ENCODE results near the gene URB2.

Gene URB2

GRCh38 chr1:229631966-229632365 lies 5.9 kb downstream of the URB2 start:
- no peaks in the 10 kb centered on the region; the same call in 1 of the 2 replicates for H3F3A ChIP-seq (ENCODE audit: insufficient read depth, low read length)
- no peaks in the 10 kb centered on the region for H3K27me3 ChIP-seq (replicated peaks; ENCODE audit: insufficient read depth, low read length)
- H3K79me2 ChIP-seq (ENCODE audit: low read length) = peaks cover 92% of the 10 kb centered on the region
- H3K27ac ChIP-seq (ENCODE audit: low read length) = no peak overlapping the region
- H3K9me3 ChIP-seq (replicated peaks; ENCODE audit: insufficient read depth, low read length) = no peaks in the 10 kb centered on the region
- H2AFZ ChIP-seq (ENCODE audit: low read length) = no peak overlapping the region
- no peak overlapping the region for H3K9ac ChIP-seq (ENCODE audit: low read length)
- H3K4me2 ChIP-seq (ENCODE audit: low read depth, low read length) = no peak overlapping the region
- no peaks in the 10 kb centered on the region for H3K9me2 ChIP-seq (replicated peaks; ENCODE audit: insufficient read depth, low read length)
- peaks cover 17% of the 10 kb centered on the region for H4K20me1 ChIP-seq (ENCODE audit: insufficient read depth, low read length)
- peaks cover 26% of the 10 kb centered on the region for H3K36me3 ChIP-seq (replicated peaks; ENCODE audit: insufficient read depth, low read length)
- no peak for TF ChIP-seq EZH2 (optimal IDR thresholded peaks at IDR 0.05; ENCODE audit: low read depth, low read length)
- no peak for TF ChIP-seq EZH2phosphoT487 (IDR thresholded peaks at IDR 0.05; ENCODE audit: low read length)
- TF ChIP-seq, protein P1, sequence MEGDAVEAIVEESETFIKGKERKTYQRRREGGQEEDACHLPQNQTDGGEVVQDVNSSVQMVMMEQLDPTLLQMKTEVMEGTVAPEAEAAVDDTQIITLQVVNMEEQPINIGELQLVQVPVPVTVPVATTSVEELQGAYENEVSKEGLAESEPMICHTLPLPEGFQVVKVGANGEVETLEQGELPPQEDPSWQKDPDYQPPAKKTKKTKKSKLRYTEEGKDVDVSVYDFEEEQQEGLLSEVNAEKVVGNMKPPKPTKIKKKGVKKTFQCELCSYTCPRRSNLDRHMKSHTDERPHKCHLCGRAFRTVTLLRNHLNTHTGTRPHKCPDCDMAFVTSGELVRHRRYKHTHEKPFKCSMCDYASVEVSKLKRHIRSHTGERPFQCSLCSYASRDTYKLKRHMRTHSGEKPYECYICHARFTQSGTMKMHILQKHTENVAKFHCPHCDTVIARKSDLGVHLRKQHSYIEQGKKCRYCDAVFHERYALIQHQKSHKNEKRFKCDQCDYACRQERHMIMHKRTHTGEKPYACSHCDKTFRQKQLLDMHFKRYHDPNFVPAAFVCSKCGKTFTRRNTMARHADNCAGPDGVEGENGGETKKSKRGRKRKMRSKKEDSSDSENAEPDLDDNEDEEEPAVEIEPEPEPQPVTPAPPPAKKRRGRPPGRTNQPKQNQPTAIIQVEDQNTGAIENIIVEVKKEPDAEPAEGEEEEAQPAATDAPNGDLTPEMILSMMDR (IDR thresholded peaks at IDR 0.05; ENCODE audit: low read length) = no peak
- no peak overlapping the region for H3K4me3 ChIP-seq (ENCODE audit: low read length)
- DNase-seq = no peak
- H3K4me1 ChIP-seq (ENCODE audit: low read length) = peaks cover 7% of the 10 kb centered on the region; the same call in 1 of the 2 replicates

DNA sequence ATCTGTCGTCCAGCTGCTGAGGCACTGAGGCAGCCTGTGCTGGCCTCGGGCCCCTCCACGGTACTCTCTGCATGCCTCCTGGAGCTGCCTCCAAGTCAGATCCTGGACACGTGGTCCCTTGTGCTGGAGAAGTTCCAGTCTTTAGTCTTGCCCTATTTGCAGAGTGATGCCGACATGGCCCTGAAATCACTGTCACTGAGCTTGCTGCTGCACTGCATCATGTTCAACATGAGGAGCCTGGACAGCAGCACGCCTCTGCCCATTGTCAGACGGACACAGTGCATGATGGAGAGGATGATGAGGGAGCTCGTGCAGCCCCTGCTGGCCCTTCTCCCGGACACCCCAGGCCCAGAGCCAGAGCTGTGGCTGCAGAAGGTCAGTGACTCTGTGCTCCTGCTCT lies 10.0 kb downstream of the URB2 start:
- H3K9ac ChIP-seq (ENCODE audit: low read length) = no peak overlapping the region
- no peaks in the 10 kb centered on the region for H3K27me3 ChIP-seq (replicated peaks; ENCODE audit: insufficient read depth, low read length)
- H3K36me3 ChIP-seq (replicated peaks; ENCODE audit: insufficient read depth, low read length) = peaks cover 29% of the 10 kb centered on the region
- H3K9me3 ChIP-seq (replicated peaks; ENCODE audit: insufficient read depth, low read length) = no peaks in the 10 kb centered on the region
- no peak for DNase-seq
- peaks cover 90% of the 10 kb centered on the region for H3K79me2 ChIP-seq (ENCODE audit: low read length)
- no peaks in the 10 kb centered on the region for H3K4me1 ChIP-seq (ENCODE audit: low read length)
- no peak overlapping the region for H3K4me2 ChIP-seq (ENCODE audit: low read depth, low read length)
- H3K27ac ChIP-seq (ENCODE audit: low read length) = no peak overlapping the region
- no peak overlapping the region for H3K4me3 ChIP-seq (ENCODE audit: low read length)
- H2AFZ ChIP-seq (ENCODE audit: low read length) = no peak overlapping the region
- no peaks in the 10 kb centered on the region; the same call in 1 of the 2 replicates for H3F3A ChIP-seq (ENCODE audit: insufficient read depth, low read length)
- TF ChIP-seq EZH2 (optimal IDR thresholded peaks at IDR 0.05; ENCODE audit: low read depth, low read length) (no peak), EZH2phosphoT487 (IDR thresholded peaks at IDR 0.05; ENCODE audit: low read length) (no peak)
- TF ChIP-seq, protein P1 (IDR thresholded peaks at IDR 0.05; ENCODE audit: low read length) = no peak
- H4K20me1 ChIP-seq (ENCODE audit: insufficient read depth, low read length) = peaks cover 5% of the 10 kb centered on the region; the same call in 1 of the 2 replicates
- no peaks in the 10 kb centered on the region for H3K9me2 ChIP-seq (replicated peaks; ENCODE audit: insufficient read depth, low read length)

DNA sequence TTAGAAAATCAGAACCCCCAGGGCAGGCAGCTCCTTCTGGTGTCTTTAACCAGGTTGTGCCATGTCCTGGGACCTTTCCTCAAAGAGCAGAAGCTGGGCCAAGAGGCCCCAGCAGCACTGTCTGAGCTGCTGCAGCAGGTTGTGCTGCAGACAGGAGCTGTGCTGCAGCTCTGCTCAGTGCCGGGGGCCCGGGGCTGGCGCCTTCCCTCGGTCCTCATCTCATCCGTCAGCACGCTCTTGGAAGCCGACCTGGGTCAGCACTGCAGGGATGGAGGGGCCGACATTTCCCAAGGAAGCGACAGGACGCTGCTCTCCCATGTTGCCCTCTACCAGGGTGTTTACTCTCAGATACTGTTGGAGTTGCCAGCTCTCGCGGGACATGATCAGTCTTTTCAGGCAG lies 11.7 kb downstream of the URB2 start:
- Histone ChIP-seq H3K4me1 (ENCODE audit: low read length) (no peaks in the 10 kb centered on the region), H3K79me2 (ENCODE audit: low read length) (peaks cover 89% of the 10 kb centered on the region), H3K4me2 (ENCODE audit: low read depth, low read length) (no peak overlapping the region), H3K9ac (ENCODE audit: low read length) (no peak overlapping the region), H2AFZ (ENCODE audit: low read length) (no peak overlapping the region), H4K20me1 (ENCODE audit: insufficient read depth, low read length) (peaks cover 5% of the 10 kb centered on the region; the same call in 1 of the 2 replicates), H3K4me3 (ENCODE audit: low read length) (no peak overlapping the region), H3F3A (ENCODE audit: insufficient read depth, low read length) (no peaks in the 10 kb centered on the region; the same call in 1 of the 2 replicates), H3K9me2 (replicated peaks; ENCODE audit: insufficient read depth, low read length) (no peaks in the 10 kb centered on the region), H3K27ac (ENCODE audit: low read length) (no peak overlapping the region), H3K27me3 (replicated peaks; ENCODE audit: insufficient read depth, low read length) (no peaks in the 10 kb centered on the region), H3K36me3 (replicated peaks; ENCODE audit: insufficient read depth, low read length) (peaks cover 24% of the 10 kb centered on the region), H3K9me3 (replicated peaks; ENCODE audit: insufficient read depth, low read length) (no peaks in the 10 kb centered on the region)
- no peak for TF ChIP-seq EZH2phosphoT487 (IDR thresholded peaks at IDR 0.05; ENCODE audit: low read length)
- TF ChIP-seq, protein P1 (IDR thresholded peaks at IDR 0.05; ENCODE audit: low read length) = no peak
- TF ChIP-seq EZH2 (optimal IDR thresholded peaks at IDR 0.05; ENCODE audit: low read depth, low read length) = no peak
- no peak for DNase-seq

Measured in MM.1S (cell line).